IMR-90 (cell line): ENCODE measurements around the gene FSD1L. TPM values are rescaled to one million over a fixed set of nuclear protein-coding genes. Genes with fewer than 3 reads are reported as not detected.
"Not testable (repeated sequence)": the region's sequence is repeated elsewhere in the genome, so short reads cannot be mapped to it uniquely, and the experiment has no call there.

ENCODE experiments used
- ATAC-seq: fragments of 200-7000 bp; cut with Tn5 transposase; 2 replicates; pipeline ENCODE4 v1.9.1; 2020; ENCODE audit warnings: low read depth, mild to moderate bottlenecking, moderate library complexity
- BruUV-seq: library from RNA; stranded (reverse); fragments of 400-500 nt; replicated peaks from 2 replicates; lab custom pipeline; 2021; lab: Mats Ljungman, UMichigan
- CTCF ChIA-PET: fragments of 300-600 bp; formaldehyde crosslinking; extraction: SDS; loops from one replicate; lab custom pipeline; 2021; ENCODE audit warnings: antibody characterized with exemption; lab: Yijun Ruan, JAX
- POLR2A ChIA-PET: fragments of 300-600 bp; sonication (Branson Sonifier 250); formaldehyde crosslinking; loops from one replicate; lab custom pipeline; 2022; ENCODE audit warnings: antibody characterized with exemption; ENCODE audit not compliant: unreplicated experiment; lab: Charles Lee
- DNase-seq: peaks from one replicate; pipeline ENCODE4 v3.0.0; 2013
- H2AFZ ChIP-seq: replicated peaks from 2 replicates; pipeline ENCODE3; 2013; ENCODE audit warnings: low read length, mild to moderate bottlenecking; ENCODE audit not compliant: poor library complexity
- H2AK5ac ChIP-seq: 2 replicates; pipeline ENCODE4 v1.6.1; 2013; ENCODE audit warnings: low read depth, low read length, inconsistent platforms
- H2AK9ac ChIP-seq: replicated peaks from 2 replicates; pipeline ENCODE3; 2013; ENCODE audit warnings: mild to moderate bottlenecking, low read depth, low read length, moderate library complexity; ENCODE audit not compliant: poor library complexity
- H2BK120ac ChIP-seq: 2 replicates; pipeline ENCODE4 v1.6.1; 2013; ENCODE audit warnings: low read depth, low read length, inconsistent platforms
- H2BK15ac ChIP-seq: 3 replicates; pipeline ENCODE4 v1.6.1; 2013; ENCODE audit warnings: low read depth, low read length, inconsistent platforms
- H2BK20ac ChIP-seq: 2 replicates; pipeline ENCODE4 v1.6.1; 2013; ENCODE audit warnings: low read depth, mild to moderate bottlenecking, inconsistent platforms, low read length, moderate library complexity
- H2BK5ac ChIP-seq: 2 replicates; pipeline ENCODE4 v1.6.1; 2013; ENCODE audit warnings: mild to moderate bottlenecking, low read depth, low read length, inconsistent platforms; ENCODE audit not compliant: poor library complexity, severe bottlenecking
- H3K14ac ChIP-seq: replicated peaks from 2 replicates; pipeline ENCODE4 v1.6.1; 2013; ENCODE audit warnings: low read depth, low read length, inconsistent platforms
- H3K18ac ChIP-seq: 2 replicates; pipeline ENCODE4 v1.6.1; 2013; ENCODE audit warnings: low read depth, low read length, control low read depth
- H3K23ac ChIP-seq: 2 replicates; pipeline ENCODE4 v1.6.1; 2013; ENCODE audit warnings: low read depth, low read length, inconsistent platforms
- H3K27ac ChIP-seq: 2 replicates; pipeline ENCODE4 v1.5.1; 2013; ENCODE audit warnings: mild to moderate bottlenecking, control low read depth, low read length; ENCODE audit not compliant: insufficient read depth
- H3K27me3 ChIP-seq: 2 replicates; pipeline ENCODE4 v1.6.1; 2013; ENCODE audit warnings: low read length; ENCODE audit not compliant: control insufficient read depth, insufficient read depth
- H3K36me3 ChIP-seq: 2 replicates; pipeline ENCODE4 v1.6.1; 2013; ENCODE audit warnings: low read length, mixed read lengths; ENCODE audit not compliant: control insufficient read depth, insufficient read depth
- H3K4ac ChIP-seq: 2 replicates; pipeline ENCODE4 v1.6.1; 2013; ENCODE audit warnings: low read depth, low read length, inconsistent platforms
- H3K4me1 ChIP-seq: 2 replicates; pipeline ENCODE4 v1.6.1; 2013; ENCODE audit warnings: low read length, mixed read lengths; ENCODE audit not compliant: control insufficient read depth, insufficient read depth
- H3K4me2 ChIP-seq: 2 replicates; pipeline ENCODE4 v1.6.1; 2013; ENCODE audit warnings: low read depth, mild to moderate bottlenecking, control low read depth, low read length, moderate library complexity
- H3K4me3 ChIP-seq: 2 replicates; pipeline ENCODE4 v1.5.1; 2013; ENCODE audit warnings: low read depth, mild to moderate bottlenecking, control low read depth, low read length, moderate library complexity; ENCODE audit not compliant: insufficient read depth
- H3K56ac ChIP-seq: 2 replicates; pipeline ENCODE4 v1.6.1; 2013; ENCODE audit warnings: low read length, inconsistent platforms; ENCODE audit not compliant: insufficient read depth; ENCODE audit errors: extremely low read depth
- H3K79me1 ChIP-seq, 2 experiments: 2 replicates each; pipeline ENCODE4 v1.6.1; 2013; ENCODE audit warnings: low read length in 2 of 2, inconsistent platforms in 1 of 2, low read depth in 1 of 2
- H3K9ac ChIP-seq: 2 replicates; pipeline ENCODE4 v1.6.1; 2013; ENCODE audit warnings: low read depth, low read length, control low read depth
- H3K9me1 ChIP-seq: 2 replicates; pipeline ENCODE4 v1.6.1; 2013; ENCODE audit warnings: low read length, inconsistent platforms; ENCODE audit not compliant: insufficient read depth
- H3K9me3 ChIP-seq: 2 replicates; pipeline ENCODE4 v1.6.1; 2013; ENCODE audit warnings: low read length; ENCODE audit not compliant: control insufficient read depth, insufficient read depth
- H4K20me1 ChIP-seq: 2 replicates; pipeline ENCODE4 v1.6.1; 2013; ENCODE audit warnings: low read length, inconsistent platforms; ENCODE audit not compliant: insufficient read depth
- H4K5ac ChIP-seq: 2 replicates; pipeline ENCODE4 v1.6.1; 2013; ENCODE audit warnings: mild to moderate bottlenecking, low read depth, low read length, control low read depth
- H4K8ac ChIP-seq, 2 experiments: 2 replicates each; pipeline ENCODE4 v1.6.1; 2013; ENCODE audit warnings: low read depth in 2 of 2, low read length in 2 of 2, control low read depth in 1 of 2, inconsistent platforms in 1 of 2
- H4K91ac ChIP-seq: 2 replicates; pipeline ENCODE4 v1.6.1; 2013; ENCODE audit warnings: low read depth, low read length, inconsistent platforms; ENCODE audit not compliant: insufficient read depth
- MAZ ChIP-seq: IDR thresholded peaks from 2 replicates; pipeline ENCODE4 v1.6.1; 2012; ENCODE audit warnings: low read depth, mild to moderate bottlenecking, low read length, improper control_type of control experiment, moderate library complexity, borderline replicate concordance
- MXI1 ChIP-seq: IDR thresholded peaks from 2 replicates; pipeline ENCODE4 v1.6.1; 2012; ENCODE audit warnings: low read depth, mild to moderate bottlenecking, low read length, moderate library complexity, borderline replicate concordance
- USF2 ChIP-seq: fragments of 150-350 bp; IDR thresholded peaks from 2 replicates; pipeline ENCODE4 v1.6.1; 2017; ENCODE audit warnings: mild to moderate bottlenecking, antibody characterized with exemption, low read length, low read depth
- WGBS, 2 experiments: methylation state at CpG; one replicate each; pipeline versions ENCODE4 v1.1.5 to v1.1.7; 2013; ENCODE audit warnings: missing lambda C conversion rate in 2 of 2; ENCODE audit not compliant: insufficient read length in 1 of 2; ENCODE audit errors: extremely low coverage in 2 of 2; 5-methylcytosine and 5-hydroxymethylcytosine counted together
- dilution Hi-C: fragments of 300-500 bp; cut with HindIII; formaldehyde crosslinking; loops from one replicate; pipeline ENCODE4 v1.14.3; 2018; ENCODE audit warnings: low sequenced_read_pairs; ENCODE audit not compliant: unreplicated experiment
- in situ Hi-C: fragments of 300-500 bp; cut with MboI; formaldehyde crosslinking; loops from 3 replicates; pipeline ENCODE4 v1.14.3; 2019; ENCODE audit warnings: low sequenced_read_pairs, inconsistent platforms, mixed read lengths
- intact Hi-C: fragments of 100-400 bp; cut with micrococcal nuclease; formaldehyde crosslinking; loops from 2 replicates; pipeline ENCODE4 v1.10.0; 2022
- polyA plus RNA-seq, 3 experiments: library from polyadenylated mRNA; depleted of rRNA; stranded (reverse); fragments of >200 nt; gene quantifications; 2 replicates each; pipeline ENCODE4 v1.2.3, GENCODE V29; 2012; ENCODE audit warnings: low replicate concordance in 1 of 3
- total RNA-seq: library from RNA; depleted of rRNA; stranded (reverse); fragments of >200 nt; gene quantifications from 2 replicates; pipeline ENCODE4 v1.2.3, GENCODE V29; 2012

Gene FSD1L
- total and polyA plus RNA-seq, 2 of the 4 experiments (the other 2 are of a cell fraction), result 1.4 to 2.9 TPM

GRCh38 chr9:105572455-105572854 is 124.6 kb downstream of the FSD1L start:
- Histone ChIP-seq H3K23ac (no peak overlapping the region), H3K79me1 (no peaks in the 10 kb centered on the region), H3K4me2 (no peak overlapping the region), H3K27me3 (no peaks in the 10 kb centered on the region), H3K36me3 (peaks cover 1% of the 10 kb centered on the region; the same call in 1 of the 2 replicates), H4K8ac (no peak overlapping the region), H3K4me3 (no peak overlapping the region), H3K14ac (no peak overlapping the region), H2AFZ (no peak overlapping the region), H4K5ac (no peak overlapping the region), H2BK120ac (no peak overlapping the region), H2AK5ac (no peak overlapping the region), H3K9me1 (no peaks in the 10 kb centered on the region), H3K56ac (no peak overlapping the region), H4K91ac (no peak overlapping the region), H2BK15ac (no peak overlapping the region), H2BK20ac (no peak overlapping the region), H3K4me1 (no peaks in the 10 kb centered on the region), H3K27ac (no peak overlapping the region), H2AK9ac (no peak overlapping the region), H3K4ac (no peak overlapping the region), H3K9me3 (no peaks in the 10 kb centered on the region), H2BK5ac (no peak overlapping the region), H3K9ac (no peak overlapping the region), H3K18ac (no peak overlapping the region), H4K20me1 (no peaks in the 10 kb centered on the region)
- BruUV-seq, result no TSS peak
- in situ Hi-C loops, result no loop called here
- POLR2A ChIA-PET, result no interaction called here
- CTCF ChIA-PET, result no interaction called here
- intact Hi-C loops, result no loop called here
- TF ChIP-seq USF2 (no peak), MAZ (no peak), MXI1 (no peak)
- no peak for DNase-seq
- dilution Hi-C loops, result no loop called here
- no peak for ATAC-seq

GRCh38 chr9:105579952-105580351 is 132.1 kb downstream of the FSD1L start:
- DNase-seq, CTCF ChIA-PET, H2BK15ac ChIP-seq, H2BK5ac ChIP-seq, H3K4me3 ChIP-seq, dilution Hi-C loops, H3K18ac ChIP-seq, H3K4me1 ChIP-seq, H2BK120ac ChIP-seq, H3K27me3 ChIP-seq, in situ Hi-C loops, H3K4me2 ChIP-seq, H3K79me1 ChIP-seq, H4K8ac ChIP-seq, H3K14ac ChIP-seq, H3K56ac ChIP-seq, BruUV-seq, H2AK5ac ChIP-seq, H3K9me1 ChIP-seq, H4K91ac ChIP-seq, ATAC-seq, H3K23ac ChIP-seq, H4K20me1 ChIP-seq, H2AFZ ChIP-seq, H3K27ac ChIP-seq, POLR2A ChIA-PET, H4K5ac ChIP-seq, H2AK9ac ChIP-seq, H3K4ac ChIP-seq, H3K9ac ChIP-seq, intact Hi-C loops, H3K9me3 ChIP-seq, H2BK20ac ChIP-seq, H3K36me3 ChIP-seq: not testable (repeated sequence)
- whole genome bisulfite sequencing, 2 experiments, result no CpG with 5 or more reads among the region's 6 CpGs
